A549 (cell line): ENCODE measurements around the gene FIBCD1. TPM values are rescaled to one million over a fixed set of nuclear protein-coding genes. Genes with fewer than 3 reads are reported as not detected.
A peak's percentile ranks its signal among the peaks of the same experiment; 100 is the strongest.

ENCODE experiments used
- ATAC-seq, 2 experiments: fragments of 200-7000 bp in 1 of 2; fragments of >200 bp in 1 of 2; cut with Nextera tagmentation in 1 of 2; cut with Tn5 transposase in 1 of 2; 3 replicates each; pipeline versions ENCODE4 v1.8.0 to v1.9.1; 2018 to 2020; ENCODE audit warnings: mild to moderate bottlenecking in 1 of 2, moderate library complexity in 1 of 2
- CTCF ChIA-PET: fragments of 300-600 bp; sonication (Branson Sonifier 250); formaldehyde crosslinking; extraction: SDS; loops from one replicate; lab custom pipeline; 2021; ENCODE audit warnings: antibody characterized with exemption, inconsistent platforms; lab: Yijun Ruan, JAX
- POLR2A ChIA-PET: fragments of 350-600 bp; formaldehyde crosslinking; extraction: SDS; loops from one replicate; lab custom pipeline; 2021; ENCODE audit warnings: antibody characterized with exemption, inconsistent platforms; lab: Yijun Ruan, JAX
- DNase-seq, 2 experiments: peaks; one replicate each; pipeline versions ENCODE4 v3.0.0 to v3.0.0-alpha.2; 2011 to 2016; ENCODE audit warnings: low read depth in 1 of 2, low spot score in 1 of 2
- FAIRE-seq: peaks from 2 replicates; lab custom pipeline; 2011; peaks lifted over from hg19 to GRCh38; lab: Jason Lieb, UNC
- H3K27ac ChIP-seq, 2 experiments: fragments of >200 bp; sonication (Bioruptor Twin); formaldehyde crosslinking; 3 replicates each; pipeline ENCODE4 v1.5.1; 2016 to 2017
- H3K4me1 ChIP-seq: fragments of >200 bp; sonication (Bioruptor Twin); formaldehyde crosslinking; 3 replicates; pipeline ENCODE4 v1.6.1; 2016
- H3K4me2 ChIP-seq: fragments of >200 bp; sonication (Bioruptor Twin); formaldehyde crosslinking; 3 replicates; pipeline ENCODE4 v1.6.1; 2016
- H3K4me3 ChIP-seq: fragments of >200 bp; sonication (Bioruptor Twin); formaldehyde crosslinking; 3 replicates; pipeline ENCODE4 v1.5.1; 2016
- H3K9me3 ChIP-seq: fragments of >200 bp; sonication (Bioruptor Twin); formaldehyde crosslinking; 3 replicates; pipeline ENCODE4 v1.6.1; 2016
- EHF ChIP-seq: fragments of 250-450 bp; sonication (Bioruptor Pico); IDR thresholded peaks from 2 replicates; pipeline ENCODE4 v1.5.0; 2020; ENCODE audit warnings: mild to moderate bottlenecking
- FOSB ChIP-seq: fragments of 250-450 bp; sonication (Bioruptor Pico); IDR thresholded peaks from 2 replicates; pipeline ENCODE4 v1.5.0; 2020; ENCODE audit warnings: mild to moderate bottlenecking, moderate library complexity
- HES2 ChIP-seq: fragments of >200 bp; sonication (Bioruptor Twin); formaldehyde crosslinking; IDR thresholded peaks from 2 replicates; pipeline ENCODE4 v1.6.1; 2016
- HEYL ChIP-seq: fragments of 250-450 bp; sonication (Bioruptor Pico); IDR thresholded peaks from 2 replicates; pipeline ENCODE4 v1.8.0; 2021; ENCODE audit warnings: mild to moderate bottlenecking, moderate library complexity
- HOXA7 ChIP-seq: fragments of 250-450 bp; sonication (Bioruptor Pico); IDR thresholded peaks from 2 replicates; pipeline ENCODE4 v1.5.0; 2020; ENCODE audit warnings: mild to moderate bottlenecking, moderate library complexity
- JUN ChIP-seq, 2 experiments: fragments of >200 bp; sonication (Bioruptor Twin); formaldehyde crosslinking; IDR thresholded peaks; 2 replicates in 1 of 2; 3 replicates in 1 of 2; pipeline ENCODE4 v1.6.1; 2016 to 2017
- KDM1A ChIP-seq: fragments of 200-600 bp; sonication (generic); IDR thresholded peaks from 2 replicates; pipeline ENCODE4 v1.6.1; 2016; ENCODE audit warnings: low read depth, mild to moderate bottlenecking
- NR3C1 ChIP-seq: fragments of >200 bp; sonication (Bioruptor Twin); formaldehyde crosslinking; IDR thresholded peaks from 3 replicates; pipeline ENCODE4 v1.6.1; 2017
- POLR2A ChIP-seq: IDR thresholded peaks from 2 replicates; pipeline ENCODE4 v1.6.1; 2012; ENCODE audit warnings: mild to moderate bottlenecking, low read length
- RFX5 ChIP-seq: fragments of 450-650 bp; IDR thresholded peaks from 2 replicates; pipeline ENCODE4 v1.7.1; 2014; ENCODE audit warnings: antibody characterized with exemption, mild to moderate bottlenecking, moderate library complexity
- RNF2 ChIP-seq: fragments of 200-600 bp; sonication (generic); IDR thresholded peaks from 2 replicates; pipeline ENCODE4 v1.6.1; 2016; ENCODE audit warnings: low read depth, mild to moderate bottlenecking, antibody characterized with exemption, moderate library complexity, borderline replicate concordance
- TFCP2L1 ChIP-seq: fragments of 250-450 bp; sonication (Bioruptor Pico); IDR thresholded peaks from 2 replicates; pipeline ENCODE4 v1.5.0; 2021; ENCODE audit warnings: mild to moderate bottlenecking
- ZFP36 ChIP-seq: fragments of 450-650 bp; IDR thresholded peaks from 2 replicates; pipeline ENCODE4 v1.6.1; 2014; ENCODE audit warnings: borderline replicate concordance; ENCODE audit not compliant: partially characterized antibody
- WGBS: methylation state at CpG from one replicate; pipeline ENCODE4 v1.1.6; 2017; ENCODE audit errors: missing lambda C conversion rate; 5-methylcytosine and 5-hydroxymethylcytosine counted together
- polyA plus RNA-seq, 4 experiments: library from polyadenylated mRNA; depleted of rRNA in 3 of 4; stranded (reverse); fragments of >200 nt; fragmentation: RNase III in 1 of 4; extraction: RNeasy Plus Mini Kit Qiagen cat#74134 plus additional on column Dnase treatment in 1 of 4; gene quantifications; 2 replicates in 3 of 4; 3 replicates in 1 of 4; pipeline ENCODE4 v1.2.3, GENCODE V29; 2011 to 2017
- TF ChIP-seq, protein P1 (sequence below): fragments of >200 bp; sonication (Bioruptor Twin); formaldehyde crosslinking; IDR thresholded peaks from 3 replicates; pipeline ENCODE4 v1.5.1; 2016

Gene FIBCD1
- polyA plus RNA-seq, 2 of the 4 experiments (the other 2 are of a cell fraction) = 4.8 to 4.9 TPM

DNA sequence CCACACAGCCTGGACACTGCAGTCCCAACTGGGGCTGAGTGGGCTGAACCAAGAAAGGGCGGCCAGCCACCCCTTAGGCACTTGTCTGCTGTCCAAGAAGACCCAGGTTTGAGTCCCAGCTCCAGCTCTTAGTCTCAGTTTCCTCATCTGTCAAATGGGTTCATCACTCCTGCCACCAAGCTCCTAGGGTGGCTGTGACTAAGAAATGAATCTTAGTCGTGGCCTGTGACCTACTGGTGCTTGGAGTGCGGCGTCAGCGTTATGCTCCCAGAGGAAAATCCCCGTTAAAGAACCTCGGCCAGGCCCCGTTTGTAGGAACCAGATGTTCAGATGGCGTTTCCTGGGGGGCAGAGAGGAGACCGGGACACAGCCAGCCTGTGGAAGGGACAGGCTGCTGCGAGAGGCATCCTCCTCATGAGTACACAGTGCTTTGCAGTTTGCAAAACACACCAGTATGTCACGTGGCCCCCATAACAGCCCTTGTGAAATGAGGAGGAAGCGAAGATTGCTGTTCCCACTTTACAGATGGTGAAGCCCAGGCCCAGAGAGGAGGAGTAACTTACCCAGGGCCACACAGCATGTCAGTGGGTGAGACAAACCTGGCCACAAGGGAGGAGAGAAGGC is 3.3 kb downstream of the FIBCD1 start:
- TF ChIP-seq NR3C1 = no peak
- TF ChIP-seq, protein P1, sequence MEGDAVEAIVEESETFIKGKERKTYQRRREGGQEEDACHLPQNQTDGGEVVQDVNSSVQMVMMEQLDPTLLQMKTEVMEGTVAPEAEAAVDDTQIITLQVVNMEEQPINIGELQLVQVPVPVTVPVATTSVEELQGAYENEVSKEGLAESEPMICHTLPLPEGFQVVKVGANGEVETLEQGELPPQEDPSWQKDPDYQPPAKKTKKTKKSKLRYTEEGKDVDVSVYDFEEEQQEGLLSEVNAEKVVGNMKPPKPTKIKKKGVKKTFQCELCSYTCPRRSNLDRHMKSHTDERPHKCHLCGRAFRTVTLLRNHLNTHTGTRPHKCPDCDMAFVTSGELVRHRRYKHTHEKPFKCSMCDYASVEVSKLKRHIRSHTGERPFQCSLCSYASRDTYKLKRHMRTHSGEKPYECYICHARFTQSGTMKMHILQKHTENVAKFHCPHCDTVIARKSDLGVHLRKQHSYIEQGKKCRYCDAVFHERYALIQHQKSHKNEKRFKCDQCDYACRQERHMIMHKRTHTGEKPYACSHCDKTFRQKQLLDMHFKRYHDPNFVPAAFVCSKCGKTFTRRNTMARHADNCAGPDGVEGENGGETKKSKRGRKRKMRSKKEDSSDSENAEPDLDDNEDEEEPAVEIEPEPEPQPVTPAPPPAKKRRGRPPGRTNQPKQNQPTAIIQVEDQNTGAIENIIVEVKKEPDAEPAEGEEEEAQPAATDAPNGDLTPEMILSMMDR = no peak
- peak; percentile 67; the same call in 1 of the 2 replicates for TF ChIP-seq KDM1A
- peak; percentile 86 for TF ChIP-seq ZFP36
- POLR2A ChIA-PET = no interaction called here
- no peak for DNase-seq
- Histone ChIP-seq H3K4me1 (peaks cover 53% of the 10 kb centered on the region), H3K9me3 (no peaks in the 10 kb centered on the region), H3K4me2 (peak overlapping the region; percentile 51), H3K27ac (peak overlapping the region; percentile 24 to 90), H3K4me3 (no peak overlapping the region)
- ATAC-seq = no peak
- CTCF ChIA-PET = interaction anchor here (1.0 to 7.0 kb wide), 10 partner anchors 9 to 112 kb away, joined by 3 to 49 read pairs (median 4); no protein-coding TSS in a partner anchor
- 96% methylated on average over 13 of the region's 13 CpGs for WGBS
- FAIRE-seq = no peak

DNA sequence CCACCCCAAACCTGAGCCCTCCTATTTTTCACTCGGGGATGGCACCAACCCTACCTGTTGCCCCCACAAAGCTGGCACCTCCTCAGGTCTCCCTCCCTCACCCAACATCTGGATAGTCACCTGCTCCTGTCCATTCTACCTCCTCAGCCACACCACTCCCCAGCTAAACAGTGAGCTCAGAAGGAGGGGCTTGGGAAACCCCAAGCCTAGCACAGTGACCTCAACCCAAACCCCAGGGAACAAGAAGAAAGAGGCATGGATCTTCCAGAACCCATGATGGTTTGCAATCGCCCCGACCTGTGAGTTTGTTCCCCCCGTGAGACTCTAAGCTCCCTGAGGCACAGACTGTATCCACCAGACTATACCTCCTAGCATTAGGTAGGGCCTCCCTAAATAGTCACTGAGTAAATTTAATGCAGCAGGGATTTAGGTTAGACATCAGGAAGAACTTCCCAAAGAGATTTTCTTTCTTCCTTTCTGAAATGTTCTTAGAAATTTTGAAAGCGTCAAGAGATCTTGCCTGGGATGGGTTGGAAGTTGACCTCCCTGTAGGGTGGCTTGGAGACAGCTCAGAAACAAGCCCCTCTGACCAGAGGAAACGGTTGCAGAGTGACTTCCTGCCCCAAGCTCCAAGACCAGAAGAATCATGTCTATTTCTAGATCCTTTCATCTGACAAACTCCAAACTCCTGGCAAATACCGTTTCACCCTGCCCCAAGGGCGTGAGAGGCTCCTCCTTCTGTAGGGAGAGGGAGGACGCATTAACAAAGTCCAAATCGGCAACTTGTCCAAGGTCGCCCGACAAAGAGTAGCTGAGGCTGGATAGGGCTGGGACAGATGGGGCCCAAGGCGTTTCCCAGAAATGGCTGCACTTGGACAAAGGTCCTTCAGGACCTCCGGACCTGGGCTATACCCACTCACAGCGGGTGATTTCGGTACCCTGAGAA is 4.1 kb downstream of the FIBCD1 start:
- no peak for ATAC-seq
- no peak for FAIRE-seq
- WGBS = 74% methylated on average over 16 of the region's 16 CpGs
- peak; percentile 62; the same call in 1 of the 2 replicates for TF ChIP-seq KDM1A
- no peak for TF ChIP-seq HEYL (CRISPR knock-in tag)
- TF ChIP-seq HES2 = no peak
- no peak for TF ChIP-seq RNF2
- ChIA-PET CTCF (interaction anchor here (0.6 to 7.0 kb wide), 14 partner anchors 8 to 228 kb away, joined by 3 to 49 read pairs (median 4); no protein-coding TSS in a partner anchor), POLR2A (no interaction called here)
- no peak for DNase-seq
- Histone ChIP-seq H3K4me1 (peaks cover 52% of the 10 kb centered on the region), H3K4me3 (no peak overlapping the region), H3K4me2 (no peak overlapping the region), H3K27ac (peak overlapping the region; percentile 14 to 90; a peak in 3 of 6 replicates), H3K9me3 (no peaks in the 10 kb centered on the region)

GRCh38 chr9:130934246-130934645 is 4.8 kb downstream of the FIBCD1 start:
- 87% methylated on average over 11 of the region's 11 CpGs for WGBS
- no peak overlapping the region for H3K4me3 ChIP-seq
- H3K4me1 ChIP-seq = peaks cover 54% of the 10 kb centered on the region
- CTCF ChIA-PET = interaction anchor here (0.7 to 7.0 kb wide), 10 partner anchors 9 to 227 kb away, joined by 3 to 49 read pairs (median 4); no protein-coding TSS in a partner anchor
- ATAC-seq (no peak), FAIRE-seq (no peak), DNase-seq (no peak)
- H3K27ac ChIP-seq = peak overlapping the region in 1 of 2 experiments; percentile 72; a peak in 3 of 6 replicates
- H3K4me2 ChIP-seq = no peak overlapping the region; the same call in 2 of the 3 replicates
- POLR2A ChIA-PET = no interaction called here
- H3K9me3 ChIP-seq = no peaks in the 10 kb centered on the region
- TF ChIP-seq FOSB (CRISPR knock-in tag) = no peak
- TF ChIP-seq HOXA7 (CRISPR knock-in tag) = no peak
- TF ChIP-seq JUN (IDR thresholded peaks at IDR 0.05) = no peak
- no peak for TF ChIP-seq RFX5
- no peak for TF ChIP-seq EHF (CRISPR knock-in tag)
- no peak for TF ChIP-seq TFCP2L1 (CRISPR knock-in tag)
- no peak for TF ChIP-seq POLR2A
